ENCODE measurements around the gene AAK1.
"Not testable (repeated sequence)": the region's sequence is repeated elsewhere in the genome, so short reads cannot be mapped to it uniquely, and the experiment has no call there.

The AAK1 gene

DNA sequence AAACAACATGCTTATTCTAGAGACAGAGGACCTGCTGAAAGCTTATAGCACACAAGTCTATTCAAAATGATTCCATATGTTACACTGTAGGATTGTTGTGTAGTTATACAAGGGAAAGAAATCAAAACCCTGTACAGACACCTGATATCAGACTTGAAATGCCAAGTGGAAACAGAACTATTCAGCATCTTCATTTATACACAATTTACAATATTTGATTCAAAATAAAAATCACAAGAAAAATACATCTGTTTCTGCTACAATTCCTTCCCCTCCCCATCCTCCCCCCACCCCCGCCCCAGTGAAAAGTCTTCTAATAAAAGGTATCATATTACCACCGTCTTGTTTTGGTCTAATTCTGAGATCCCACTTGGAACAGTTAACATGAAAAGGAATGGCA lies 168.9 kb downstream of the AAK1 start:
- DNase-seq = no peak

DNA sequence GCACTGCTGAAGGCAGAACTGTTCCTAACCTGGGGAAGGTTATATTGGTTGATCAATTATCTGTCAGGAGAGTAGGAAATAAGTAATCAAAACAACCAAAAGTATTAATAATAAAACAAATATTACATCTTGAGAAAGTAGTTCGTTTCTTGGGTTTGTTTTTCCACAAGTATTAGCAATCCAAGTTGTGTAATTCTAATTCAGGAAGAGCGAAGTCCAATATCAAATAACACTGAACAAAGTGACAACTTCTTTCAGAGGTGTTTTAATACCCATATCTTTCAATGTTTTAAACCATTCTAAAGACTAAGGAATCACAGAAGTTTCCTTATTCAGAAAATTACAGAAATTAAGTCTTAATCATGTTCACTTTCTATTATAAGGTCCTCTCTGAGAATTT lies 171.7 kb downstream of the AAK1 start:
- DNase-seq = no peak

DNA sequence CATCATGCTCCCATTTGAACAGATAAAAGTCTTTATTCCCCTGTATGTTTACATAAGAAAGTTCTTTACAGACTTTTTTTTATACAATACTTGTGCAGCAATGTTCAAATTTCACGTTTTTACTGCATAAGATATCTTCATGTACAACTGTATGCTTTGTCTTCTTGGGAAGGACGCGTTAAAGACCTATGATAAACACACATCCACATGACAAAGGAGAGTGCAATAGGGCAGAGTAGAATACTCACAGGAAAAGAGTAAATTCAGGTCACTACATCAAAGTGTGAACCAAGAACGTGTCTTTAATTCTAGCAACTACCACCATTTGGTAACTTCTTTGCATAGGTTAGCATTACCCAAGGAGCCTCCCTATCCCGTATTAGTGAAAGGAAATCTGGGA lies 172.6 kb downstream of the AAK1 start:
- no peak for DNase-seq

DNA sequence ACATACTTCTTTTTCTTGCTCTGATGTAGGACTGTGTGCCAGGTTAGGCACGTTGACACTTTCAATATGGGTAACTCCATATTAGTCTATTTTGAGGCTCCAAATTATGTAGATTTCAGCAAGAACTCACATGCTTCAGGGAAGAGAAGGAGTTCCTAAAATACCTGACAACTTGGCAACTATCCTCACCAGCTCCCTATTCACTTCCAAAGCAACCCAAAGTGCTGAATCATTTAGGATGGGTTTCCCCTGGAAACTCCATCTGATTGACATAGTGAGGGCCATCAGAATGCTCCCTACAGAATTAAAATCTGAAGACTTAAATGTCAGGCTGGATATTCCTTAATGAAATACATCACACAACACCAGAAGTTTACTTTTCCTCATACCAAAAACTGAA lies 173.8 kb downstream of the AAK1 start:
- DNase-seq = peak; percentile 13

DNA sequence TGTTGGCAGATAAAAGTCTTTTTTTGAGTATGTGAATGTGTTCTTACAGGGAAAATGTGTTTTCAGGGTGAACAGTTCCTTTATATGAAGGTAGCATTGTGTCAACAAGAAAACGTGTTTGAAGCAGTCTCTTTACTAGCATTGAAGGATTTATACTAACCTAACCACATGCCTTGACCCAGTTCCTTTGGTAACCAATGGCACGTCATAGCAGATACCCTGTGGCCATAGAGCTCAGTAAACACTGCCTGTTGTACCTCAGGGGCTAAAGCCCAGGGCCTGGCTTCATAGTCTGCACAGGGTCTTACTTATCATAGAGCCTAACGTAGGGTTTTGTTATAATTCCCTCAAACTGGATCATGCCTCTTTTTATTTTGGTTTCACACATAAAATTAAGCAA lies 174.2 kb downstream of the AAK1 start:
- no peak for DNase-seq

DNA sequence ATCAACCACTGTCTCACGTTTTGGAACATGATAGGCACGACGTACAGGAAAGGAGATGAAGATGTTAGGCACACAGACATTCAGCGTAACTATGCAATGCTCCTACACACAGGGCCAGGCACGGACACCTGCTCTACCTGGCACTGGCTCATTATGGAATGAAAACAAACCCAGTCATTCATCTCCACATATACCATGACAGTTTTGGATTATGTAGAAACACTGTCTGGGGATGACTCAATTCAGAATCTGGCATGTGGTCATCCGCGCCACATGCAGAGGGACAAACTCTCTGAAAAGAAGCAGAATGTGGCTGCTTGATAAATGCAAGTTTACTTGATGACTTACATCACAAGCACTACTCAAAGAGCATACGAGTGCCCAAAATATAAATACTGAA lies 176.8 kb downstream of the AAK1 start:
- peak; percentile 6 for DNase-seq

DNA sequence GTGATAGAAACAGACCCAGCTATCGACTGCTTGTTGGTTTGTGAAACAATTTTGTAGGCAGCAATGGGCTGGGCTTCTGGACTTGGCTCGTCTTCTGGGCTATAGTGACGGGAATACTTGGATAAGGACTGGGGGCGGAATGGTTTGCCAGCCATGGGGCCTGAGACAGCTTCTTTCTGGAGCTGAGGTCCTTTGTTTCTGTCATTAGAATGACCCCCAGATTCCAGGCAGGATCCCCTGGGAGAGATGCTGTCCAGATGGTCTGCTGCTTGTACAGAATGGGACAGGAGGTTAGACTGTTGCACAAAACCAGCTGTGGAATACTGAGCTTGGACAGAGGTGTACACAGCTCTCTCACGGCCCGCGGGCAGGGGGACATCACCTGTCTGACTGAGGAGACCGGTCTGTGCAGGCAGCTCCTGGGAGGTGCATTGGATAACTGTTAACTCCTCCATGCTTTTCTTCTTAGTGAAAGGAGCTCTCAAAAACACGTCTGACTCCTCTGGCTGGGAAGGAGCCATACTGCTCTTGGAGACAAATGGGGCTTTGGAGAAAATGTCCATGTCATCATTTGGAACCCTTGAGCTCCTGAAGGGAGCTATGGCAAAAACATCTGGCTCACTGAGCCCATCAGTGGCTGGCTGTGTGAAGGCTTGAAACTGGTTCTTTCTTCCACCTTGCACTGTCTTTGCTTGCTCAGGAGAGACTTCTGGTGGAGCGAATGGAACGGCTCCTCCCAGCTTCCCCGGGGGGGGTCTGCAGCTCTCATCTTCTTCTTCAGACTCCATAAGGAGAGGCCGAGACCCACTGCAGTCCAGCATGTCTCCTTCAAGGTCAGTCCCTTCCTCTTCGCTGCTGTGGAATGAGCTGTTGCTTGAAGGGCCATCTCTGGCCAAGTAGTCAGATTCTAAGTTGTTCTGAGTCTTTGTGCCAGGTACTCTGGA lies 177.8 kb downstream of the AAK1 start:
- no peak for DNase-seq

DNA sequence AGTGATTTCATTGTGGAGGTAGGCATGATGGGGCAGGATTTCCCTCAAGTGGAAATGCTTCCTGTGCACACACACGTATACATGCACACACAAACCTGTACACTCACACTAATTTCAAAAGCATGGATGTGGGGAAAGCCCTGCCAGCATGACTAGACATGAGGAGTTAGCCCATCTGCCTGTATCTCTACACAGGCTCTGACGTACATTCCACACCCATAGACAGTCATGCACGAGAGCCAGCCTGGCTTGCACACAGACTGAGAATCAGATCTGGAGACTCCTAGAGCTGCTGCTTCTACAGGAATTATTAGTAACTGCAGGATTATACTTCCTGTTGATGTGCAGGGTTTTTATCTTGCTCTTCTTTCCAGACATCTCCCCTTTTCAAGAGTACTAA lies 179.0 kb downstream of the AAK1 start:
- DNase-seq = peak; percentile 54

DNA sequence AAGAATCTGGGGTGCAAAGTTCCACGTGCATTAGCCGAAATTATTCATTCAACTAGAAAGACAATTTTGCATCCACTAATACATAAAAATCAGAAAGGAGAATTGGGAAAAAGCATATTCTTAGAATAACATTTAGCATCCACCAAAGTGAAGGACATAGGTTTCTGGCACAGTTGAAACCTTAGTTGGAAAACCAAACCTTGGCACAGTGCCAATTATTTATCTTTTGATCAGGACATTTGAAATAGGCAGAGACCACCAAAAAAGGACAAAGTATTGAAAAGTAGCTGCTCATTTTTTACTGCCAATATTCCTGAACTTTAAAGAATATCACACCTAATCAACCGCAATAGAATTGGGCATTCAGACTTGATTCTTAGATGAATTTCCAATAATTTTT lies 180.8 kb downstream of the AAK1 start:
- DNase-seq = no peak

DNA sequence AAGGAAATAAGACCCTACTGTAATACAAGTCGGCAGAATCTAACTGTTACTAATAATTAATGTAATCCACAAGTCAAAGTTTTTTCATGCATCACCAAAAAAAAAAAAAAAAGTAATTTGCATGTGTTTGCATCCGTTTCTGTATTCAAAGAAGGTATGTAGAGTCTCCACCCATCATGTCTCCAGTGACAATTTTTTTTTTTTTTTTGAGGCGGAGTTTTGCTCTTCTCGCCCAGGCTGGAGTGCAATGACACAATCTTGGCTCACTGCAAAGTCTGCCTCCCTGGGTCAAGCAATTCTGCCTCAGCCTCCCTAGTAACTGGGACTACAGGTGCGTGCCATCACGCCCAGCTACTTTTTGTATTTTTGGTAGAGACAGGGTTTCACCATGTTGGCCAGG lies 182.1 kb downstream of the AAK1 start:
- no peak for DNase-seq

DNA sequence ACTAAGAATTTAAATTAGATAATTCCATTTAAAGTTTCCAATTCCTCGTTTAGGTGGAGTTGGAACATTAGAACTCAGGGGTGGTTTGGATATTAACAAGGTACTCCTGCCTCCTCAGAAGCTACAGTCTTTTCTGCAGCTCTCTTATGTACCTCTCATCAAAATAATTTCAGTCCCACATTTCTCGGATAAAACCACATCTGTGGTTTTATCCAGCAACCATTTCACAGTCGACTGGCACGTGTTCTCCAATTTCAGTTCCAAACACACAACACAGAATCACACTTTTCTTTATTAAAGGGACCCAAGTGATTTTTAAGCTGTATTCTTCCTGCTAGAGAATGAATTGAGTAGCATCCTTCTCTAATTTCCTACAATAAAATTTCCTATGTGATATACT lies 183.6 kb downstream of the AAK1 start:
- no peak for DNase-seq

DNA sequence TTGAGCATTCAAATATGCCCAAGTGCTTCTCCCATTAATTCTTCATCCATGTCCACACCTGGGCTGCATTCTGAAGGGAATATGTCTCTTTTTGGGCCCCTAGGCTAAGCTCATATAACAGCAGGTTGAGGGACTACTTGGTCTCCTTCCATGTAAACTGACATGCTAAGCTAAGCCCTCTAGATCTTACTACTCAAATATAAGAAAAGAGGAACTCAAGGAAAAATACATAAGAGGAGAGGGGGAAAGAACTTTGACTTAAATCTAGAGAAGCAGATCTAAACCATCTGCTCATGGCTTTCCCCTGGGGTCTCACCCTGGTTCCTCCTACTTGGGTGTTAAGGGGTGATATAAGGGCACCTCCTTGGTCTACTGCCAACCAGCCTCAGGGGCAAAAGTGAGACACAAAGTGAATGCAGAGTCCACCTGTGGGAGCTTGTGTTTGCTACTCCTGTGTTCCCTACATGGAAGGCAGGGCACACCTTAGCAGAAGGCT lies 186.5 kb downstream of the AAK1 start:
- DNase-seq = no peak

DNA sequence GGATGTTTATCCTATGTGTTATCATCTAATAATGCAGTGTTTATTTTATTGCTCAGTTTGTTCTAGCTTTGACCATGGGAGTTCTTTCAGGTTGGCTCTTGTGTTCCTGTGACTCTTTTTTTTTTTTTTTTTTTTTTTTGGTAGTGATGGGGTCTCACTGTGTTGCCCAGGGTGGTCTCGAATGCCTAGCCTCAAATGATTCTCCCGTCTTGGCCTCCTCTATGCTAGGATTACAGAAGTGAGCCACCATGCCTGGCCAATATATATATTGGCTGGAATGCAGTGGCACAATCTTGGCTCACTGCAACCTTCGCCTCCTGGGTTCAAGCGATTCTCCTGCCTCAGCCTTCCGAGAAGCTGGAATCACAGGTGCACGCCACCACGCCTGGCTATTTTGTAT lies 187.4 kb downstream of the AAK1 start:
- DNase-seq = no peak

DNA sequence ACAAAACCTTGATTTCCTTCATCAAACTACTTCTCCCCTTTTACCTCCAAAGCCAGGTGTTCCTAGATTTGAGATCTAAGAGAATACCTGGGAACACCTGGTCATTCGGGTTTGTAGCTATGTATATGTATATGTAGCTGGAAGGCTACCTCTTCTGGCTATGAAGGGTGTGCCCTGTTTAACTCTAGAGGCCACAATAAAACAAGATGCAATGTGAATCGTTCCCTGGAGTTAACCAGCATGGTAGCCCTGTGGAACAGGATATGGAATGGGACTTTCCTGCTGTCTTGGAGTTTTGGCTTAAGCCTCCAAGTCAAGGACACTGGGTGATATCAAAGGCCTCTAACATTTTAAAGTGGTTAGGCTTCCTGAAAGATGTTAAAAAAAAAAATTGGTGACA lies 188.6 kb downstream of the AAK1 start:
- no peak for DNase-seq

DNA sequence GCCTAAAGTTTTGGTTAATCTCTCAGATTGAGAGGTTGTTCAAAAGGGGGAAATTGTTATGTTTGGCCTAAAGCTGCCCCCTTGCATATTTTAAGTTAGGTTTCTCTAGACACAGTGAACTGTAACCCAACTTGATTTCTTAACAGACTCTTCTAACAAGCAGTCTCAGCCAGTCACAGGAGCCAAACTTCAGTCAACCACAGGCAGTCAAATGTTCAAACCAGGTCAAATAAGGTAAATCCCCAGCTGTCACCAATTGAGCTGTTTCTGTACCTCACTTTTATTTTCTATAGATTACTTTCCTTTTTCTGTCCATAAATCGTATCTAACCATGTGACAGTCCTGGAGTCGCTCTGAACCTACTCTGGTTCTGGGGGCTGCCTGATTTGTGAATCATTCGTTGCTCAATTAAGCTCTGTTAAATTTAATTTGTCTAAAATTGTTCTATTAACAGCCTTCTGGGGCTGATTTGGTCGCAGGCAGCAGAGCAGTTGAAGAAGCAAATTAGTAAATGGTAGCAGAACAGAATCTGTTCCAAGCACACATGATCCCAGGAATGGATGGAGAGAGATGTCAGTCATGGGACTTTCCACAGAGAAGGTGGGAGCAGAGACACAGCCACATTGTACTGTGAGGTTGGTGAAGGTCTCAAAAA lies 189.9 kb downstream of the AAK1 start:
- DNase-seq = peak; percentile 15

DNA sequence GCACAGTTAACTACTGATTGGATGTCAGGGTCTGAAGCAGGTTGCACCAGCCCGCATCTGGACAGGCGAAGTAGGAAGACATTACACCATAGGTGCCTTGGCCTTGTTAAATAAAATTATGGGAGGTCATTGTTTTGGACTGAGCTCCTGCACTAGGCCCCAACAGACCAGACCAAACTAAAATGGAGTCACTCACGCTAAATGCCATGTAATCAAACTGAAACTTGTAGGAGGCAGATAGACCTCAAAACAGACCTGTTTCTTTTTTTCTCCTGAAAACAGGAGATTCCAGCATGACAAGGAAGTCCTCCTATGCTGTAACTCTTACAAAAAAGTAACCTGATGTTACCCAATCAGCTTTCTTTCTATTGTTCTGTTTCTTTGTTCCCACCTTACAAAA lies 190.9 kb downstream of the AAK1 start:
- no peak for DNase-seq

DNA sequence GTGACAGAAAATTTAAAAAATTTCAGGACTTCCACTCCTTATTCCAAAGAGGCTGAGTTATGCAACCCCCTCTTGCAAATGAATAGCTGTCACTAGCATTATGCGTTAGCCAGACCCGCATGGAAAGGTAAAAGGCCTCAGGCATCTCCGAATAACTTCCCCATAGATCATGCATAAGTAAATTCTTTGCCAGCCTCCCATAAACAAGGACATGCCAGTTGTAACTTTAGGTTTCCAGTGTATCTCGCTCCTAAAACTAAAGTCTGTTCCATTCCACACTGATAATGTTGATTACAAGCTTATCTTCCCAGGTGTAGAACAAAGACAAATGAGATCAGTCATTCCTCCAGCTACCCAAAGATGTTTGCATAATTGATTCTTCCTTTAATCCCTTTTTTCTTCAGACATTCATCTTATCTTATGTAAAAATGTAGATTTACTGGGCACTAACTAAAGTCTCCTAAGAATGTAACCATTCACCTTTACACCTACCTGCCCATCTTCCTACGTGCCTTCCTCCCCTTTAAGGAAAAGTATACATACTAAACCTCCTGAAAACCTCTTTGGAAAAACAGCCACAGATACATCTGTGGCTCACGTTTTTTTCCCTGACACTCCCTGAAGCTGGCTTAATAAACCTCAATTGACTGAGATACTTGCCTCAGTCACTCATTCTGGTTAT lies 192.7 kb downstream of the AAK1 start:
- peak; percentile 4 for DNase-seq

DNA sequence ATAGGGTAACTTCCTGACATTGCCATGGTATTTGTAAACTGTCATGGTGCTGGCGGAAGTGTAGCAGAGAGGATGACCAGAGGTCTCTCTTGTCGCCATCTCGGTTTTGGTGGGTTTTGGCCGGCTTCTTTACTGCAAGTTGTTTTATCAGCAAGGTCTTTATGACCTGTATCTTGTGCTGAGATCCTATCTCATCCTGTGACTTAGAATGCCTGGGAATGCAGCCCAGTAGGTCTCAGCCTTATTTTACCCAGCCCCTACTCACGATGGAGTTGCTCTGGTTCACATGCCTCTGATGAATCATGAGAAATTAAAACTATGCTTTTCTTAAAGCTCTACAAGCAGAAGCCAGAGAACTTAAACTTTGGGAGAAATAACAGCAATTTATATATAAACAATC lies 193.6 kb downstream of the AAK1 start:
- peak; percentile 31 for DNase-seq

DNA sequence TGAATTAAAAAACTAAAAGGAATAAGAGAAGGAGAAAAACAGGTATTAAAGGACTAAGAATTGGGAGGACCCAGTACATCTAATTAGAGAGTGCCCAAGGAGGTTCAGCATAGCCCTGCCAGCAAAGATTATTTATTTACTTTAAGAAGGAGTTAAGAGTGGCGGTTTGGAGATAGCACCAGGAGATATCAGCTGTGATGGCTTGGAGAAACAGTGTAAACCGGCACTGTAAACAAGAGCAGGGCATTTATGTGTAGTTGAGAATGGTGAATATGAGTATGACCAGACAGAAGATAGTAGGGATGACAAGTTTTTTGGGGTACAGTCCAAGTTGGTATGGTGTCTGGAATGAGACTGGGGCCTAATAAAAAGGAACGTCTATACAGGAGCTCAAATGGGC lies 199.9 kb downstream of the AAK1 start:
- DNase-seq = not testable (repeated sequence)

DNA sequence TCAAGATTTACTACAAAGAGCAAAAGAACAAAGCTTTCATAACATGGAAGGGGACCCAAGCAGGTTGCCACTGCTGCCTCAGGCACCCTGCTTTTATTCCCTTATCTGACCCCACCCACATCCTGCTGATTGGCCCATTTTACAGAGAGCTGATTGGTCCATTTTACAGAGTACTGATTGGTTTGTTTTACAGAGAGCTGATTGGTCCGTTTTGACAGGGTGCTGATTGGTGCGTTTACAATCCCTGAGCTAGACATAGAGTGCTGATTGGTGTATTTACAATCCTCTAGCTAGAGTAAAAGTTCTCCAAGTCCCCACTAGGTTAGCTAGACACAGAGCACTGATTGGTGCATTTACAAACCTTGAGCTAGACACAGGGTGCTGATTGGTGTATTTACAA lies 204.0 kb downstream of the AAK1 start:
- not testable (repeated sequence) for DNase-seq

DNA sequence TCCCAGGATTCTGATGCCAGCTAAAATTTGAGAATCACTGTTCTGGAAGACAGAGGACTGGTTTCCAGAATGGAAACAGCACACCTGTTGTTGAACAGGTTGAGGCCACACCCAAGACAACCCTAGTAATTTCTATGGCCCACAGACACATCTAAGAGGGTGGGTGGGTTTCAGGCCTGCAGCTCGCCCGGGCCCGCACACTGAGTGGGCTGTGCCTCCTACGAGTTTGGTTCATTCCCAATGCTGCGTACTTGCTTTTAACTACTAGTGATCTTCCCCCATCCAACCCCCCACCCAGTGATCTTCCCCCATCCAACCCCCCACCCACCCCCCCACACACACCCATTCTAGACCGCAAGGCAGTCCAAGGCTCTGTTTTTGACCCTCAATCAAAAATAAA lies 205.0 kb downstream of the AAK1 start:
- no peak for DNase-seq

DNA sequence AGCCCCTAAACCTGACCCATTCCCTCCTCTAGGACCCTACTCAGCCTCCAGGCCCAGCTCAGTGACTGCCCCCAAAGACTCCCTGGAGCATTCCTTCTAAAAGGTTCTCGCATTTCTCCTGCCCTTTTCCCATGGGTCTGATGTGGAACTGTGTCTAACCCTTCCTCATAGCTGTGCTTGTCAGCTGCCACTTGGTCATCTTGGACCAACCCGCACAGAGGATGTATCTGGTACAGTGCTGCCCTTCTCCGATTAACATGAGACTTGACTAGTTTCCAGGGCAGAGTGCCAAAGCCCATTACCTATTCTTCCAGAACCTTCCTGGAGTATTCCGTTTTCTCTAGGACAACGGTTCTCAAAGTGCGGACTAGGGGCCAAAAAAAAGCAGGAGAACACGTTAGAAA lies 205.8 kb downstream of the AAK1 start:
- DNase-seq = no peak

DNA sequence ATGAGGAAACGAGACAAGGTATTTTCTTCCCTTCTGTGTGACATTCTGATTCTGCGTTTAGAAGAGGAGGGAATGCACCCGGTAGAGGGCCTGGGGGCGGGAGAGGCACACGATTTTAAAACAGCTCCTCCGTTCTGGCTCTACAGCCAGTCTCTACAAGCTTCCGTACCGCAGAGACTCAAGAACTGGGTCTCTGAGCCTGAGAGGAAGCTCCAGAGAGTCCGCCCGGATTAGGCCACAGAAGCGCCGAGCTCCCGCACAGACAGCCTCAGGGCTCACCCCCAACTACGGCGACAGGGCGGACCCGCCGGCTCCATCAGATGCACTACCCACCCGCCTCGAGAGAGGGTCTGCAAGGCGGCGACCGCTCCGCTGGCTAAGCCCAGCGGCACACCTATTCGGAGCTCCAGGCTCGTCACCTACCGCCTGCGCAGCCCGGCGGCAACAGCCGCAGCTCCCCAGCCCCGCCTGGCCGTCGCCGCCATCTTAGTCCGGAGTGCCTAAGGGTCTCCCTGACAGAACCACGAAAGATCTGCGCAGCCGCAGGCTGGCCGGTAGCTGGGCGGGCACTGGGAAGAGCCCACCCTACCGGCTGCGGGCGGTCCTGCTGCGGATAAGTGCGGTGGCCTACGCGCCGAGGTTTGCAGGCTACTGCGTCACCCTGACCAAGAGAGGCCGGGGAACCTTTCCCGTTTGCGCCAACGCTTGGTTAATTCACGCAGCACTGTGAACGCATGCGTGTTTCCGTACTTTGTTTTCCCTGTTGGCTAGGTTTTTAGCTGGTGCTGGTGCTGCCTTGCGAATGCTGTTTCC lies 206.4 kb downstream of the AAK1 start, which contains the start of gene NFU1:
NFU1 (minus strand) TSS at position 498 of the 813 bp plus-strand sequence; CDS start at position 485, 13 bp downstream.
- DNase-seq = peak; percentile 95
